ENCODE measurements around the gene ARHGAP8. TPM values are rescaled to one million over a fixed set of nuclear protein-coding genes. Genes with fewer than 3 reads are reported as not detected.

ARHGAP8 gene
- total RNA-seq, 4 donors from 2014 or later, result 1.7 to 5.7 (median 3.0) TPM

GRCh38 chr22:44892803-44893730 is 140.7 kb downstream of the ARHGAP8 start:
- Histone ChIP-seq H3K4me3 (no peak overlapping the region), H3K36me3 (peaks cover 0 to 16% (median 0%) of the 10 kb centered on the region in 3 donors), H3K27me3 (no peaks in the 10 kb centered on the region), H3K4me1 (no peaks in the 10 kb centered on the region), H3K9me3 (no peaks in the 10 kb centered on the region), H3K27ac (no peak overlapping the region)
- TF ChIP-seq POLR2A (IDR thresholded peaks at IDR 0.05) (no peak), EP300 (IDR thresholded peaks at IDR 0.05) (no peak), CTCF (IDR thresholded peaks at IDR 0.05) (no peak)
- 87 to 88% methylated on average over 17 to 19 of the region's 20 CpGs for WGBS, 2 donors
- no peak for DNase-seq (ENCODE audit: low spot score in 2 of 2)

- no peaks in the 10 kb centered on the region for H3K4me1 ChIP-seq
- H3K27ac ChIP-seq, result no peak overlapping the region
- no peaks in the 10 kb centered on the region for H3K27me3 ChIP-seq
- H3K4me3 ChIP-seq, result no peak overlapping the region
- peaks cover 0 to 15% (median 0%) of the 10 kb centered on the region in 3 donors for H3K36me3 ChIP-seq
- no peaks in the 10 kb centered on the region for H3K9me3 ChIP-seq
- 51 to 63% methylated on average over 6 to 7 of the region's 7 CpGs for WGBS, 2 donors
- TF ChIP-seq CTCF (IDR thresholded peaks at IDR 0.05), result no peak
- TF ChIP-seq EP300 (IDR thresholded peaks at IDR 0.05), result no peak
- TF ChIP-seq POLR2A (IDR thresholded peaks at IDR 0.05), result no peak
- DNase-seq (ENCODE audit: low spot score in 2 of 2), result no peak
These were observed 141.3 kb downstream of the ARHGAP8 start for GRCh38 chr22:44893731-44894080.

GRCh38 chr22:44894321-44894720 is 141.9 kb downstream of the ARHGAP8 start:
- DNase-seq (ENCODE audit: low spot score in 2 of 2), result no peak
- 86 to 88% methylated on average over 12 of the region's 12 CpGs for WGBS, 2 donors

GRCh38 chr22:44894782-44895181 is 142.4 kb downstream of the ARHGAP8 start:
- Histone ChIP-seq H3K4me1 (no peaks in the 10 kb centered on the region), H3K27me3 (no peaks in the 10 kb centered on the region), H3K4me3 (no peak overlapping the region), H3K36me3 (peaks cover 0 to 15% (median 0%) of the 10 kb centered on the region in 3 donors), H3K9me3 (peaks cover 0 to under 1% (median 0%) of the 10 kb centered on the region in 4 donors), H3K27ac (no peak overlapping the region)
- TF ChIP-seq POLR2A (IDR thresholded peaks at IDR 0.05) (no peak), EP300 (IDR thresholded peaks at IDR 0.05) (no peak)
- 87% methylated on average over 13 to 14 of the region's 14 CpGs for WGBS, 2 donors
- no peak for DNase-seq (ENCODE audit: low spot score in 2 of 2)

More at GRCh38 chr22:44894321-44894720, 141.9 kb downstream of the ARHGAP8 start:
- peaks cover 0 to 15% (median 0%) of the 10 kb centered on the region in 3 donors for H3K36me3 ChIP-seq
- no peak overlapping the region for H3K4me3 ChIP-seq
- TF ChIP-seq POLR2A (IDR thresholded peaks at IDR 0.05) (no peak), CTCF (IDR thresholded peaks at IDR 0.05) (no peak), EP300 (IDR thresholded peaks at IDR 0.05) (no peak)
- no peaks in the 10 kb centered on the region for H3K27me3 ChIP-seq
- H3K9me3 ChIP-seq, result no peaks in the 10 kb centered on the region
- H3K4me1 ChIP-seq, result no peaks in the 10 kb centered on the region
- H3K27ac ChIP-seq, result no peak overlapping the region

GRCh38 chr22:44895296-44896055 is 143.1 kb downstream of the ARHGAP8 start:
- Histone ChIP-seq H3K4me3 (no peak overlapping the region), H3K27me3 (no peaks in the 10 kb centered on the region), H3K4me1 (no peaks in the 10 kb centered on the region), H3K36me3 (peaks cover 0 to 15% (median 0%) of the 10 kb centered on the region in 3 donors), H3K9me3 (peaks cover 0 to 7% (median 0%) of the 10 kb centered on the region in 4 donors), H3K27ac (no peak overlapping the region)
- DNase-seq (ENCODE audit: low spot score in 2 of 2), result no peak
- WGBS, 2 donors, result 88 to 90% methylated on average over 19 to 22 of the region's 23 CpGs
- TF ChIP-seq POLR2A (IDR thresholded peaks at IDR 0.05) (no peak), CTCF (IDR thresholded peaks at IDR 0.05) (no peak), EP300 (IDR thresholded peaks at IDR 0.05) (no peak)

Measured in tibial nerve (tissue), 4 donors.